Mammary epithelial cell (primary cell): ENCODE measurements around the gene GPRIN3.

Experiments used
- EZH2 ChIP-seq: IDR thresholded peaks from 2 replicates; pipeline ENCODE4 v1.6.1; 2012; ENCODE audit warnings: low read length, inconsistent platforms, borderline replicate concordance
- TF ChIP-seq, protein P1 (sequence below), 2 donors: IDR thresholded peaks in 1 of 2; conservative IDR thresholded peaks in 1 of 2; 2 replicates each; pipeline ENCODE4 v1.5.1; 2011 to 2012; ENCODE audit warnings: inconsistent platforms in 2 of 2, low read length in 2 of 2, mild to moderate bottlenecking in 2 of 2, control low read depth in 1 of 2, low read depth in 1 of 2; ENCODE audit not compliant: insufficient read depth in 1 of 2; ENCODE audit errors: extremely low read depth in 1 of 2

DNA sequence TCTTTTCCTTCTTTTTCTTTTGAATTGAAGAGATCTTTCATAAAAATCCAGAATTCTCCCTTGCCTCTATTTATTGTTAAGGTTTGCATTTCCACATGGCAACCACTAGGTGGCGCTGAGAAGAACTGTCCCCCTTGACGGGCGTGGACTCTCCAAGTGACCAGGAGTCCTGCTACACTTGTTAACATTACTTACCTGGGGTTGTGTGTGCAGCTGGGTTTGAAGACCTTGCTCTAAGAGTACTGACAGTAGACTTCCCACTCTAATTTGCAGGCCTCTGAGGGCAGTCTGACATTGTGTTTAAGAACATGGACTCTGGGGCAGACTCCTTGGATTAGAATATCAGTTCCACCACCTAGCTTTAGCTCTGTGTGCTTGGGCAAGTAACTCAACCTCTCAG, 52.8 kb downstream of the GPRIN3 start:
- TF ChIP-seq, protein P1, sequence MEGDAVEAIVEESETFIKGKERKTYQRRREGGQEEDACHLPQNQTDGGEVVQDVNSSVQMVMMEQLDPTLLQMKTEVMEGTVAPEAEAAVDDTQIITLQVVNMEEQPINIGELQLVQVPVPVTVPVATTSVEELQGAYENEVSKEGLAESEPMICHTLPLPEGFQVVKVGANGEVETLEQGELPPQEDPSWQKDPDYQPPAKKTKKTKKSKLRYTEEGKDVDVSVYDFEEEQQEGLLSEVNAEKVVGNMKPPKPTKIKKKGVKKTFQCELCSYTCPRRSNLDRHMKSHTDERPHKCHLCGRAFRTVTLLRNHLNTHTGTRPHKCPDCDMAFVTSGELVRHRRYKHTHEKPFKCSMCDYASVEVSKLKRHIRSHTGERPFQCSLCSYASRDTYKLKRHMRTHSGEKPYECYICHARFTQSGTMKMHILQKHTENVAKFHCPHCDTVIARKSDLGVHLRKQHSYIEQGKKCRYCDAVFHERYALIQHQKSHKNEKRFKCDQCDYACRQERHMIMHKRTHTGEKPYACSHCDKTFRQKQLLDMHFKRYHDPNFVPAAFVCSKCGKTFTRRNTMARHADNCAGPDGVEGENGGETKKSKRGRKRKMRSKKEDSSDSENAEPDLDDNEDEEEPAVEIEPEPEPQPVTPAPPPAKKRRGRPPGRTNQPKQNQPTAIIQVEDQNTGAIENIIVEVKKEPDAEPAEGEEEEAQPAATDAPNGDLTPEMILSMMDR (conservative IDR thresholded peaks at IDR 0.05 in 1 of 2, IDR thresholded peaks at IDR 0.05 in 1 of 2; ENCODE audit: extremely low read depth in 1 of 2, insufficient read depth in 1 of 2, low read depth in 1 of 2, low read length in 2 of 2), result peak; percentile 78 to 84
- TF ChIP-seq EZH2, result no peak
